Neutrophil (primary cell): ENCODE measurements around the gene GLS.

Experiments used
- H3K27ac ChIP-seq: fragments of 200-600 bp; sonication (generic); 2 replicates; pipeline ENCODE4 v1.5.1; 2016; ENCODE audit warnings: mild to moderate bottlenecking, moderate library complexity
- H3K27me3 ChIP-seq: fragments of 200-600 bp; sonication (generic); 2 replicates; pipeline ENCODE4 v1.6.0; 2016; ENCODE audit warnings: mild to moderate bottlenecking
- H3K36me3 ChIP-seq: fragments of 200-600 bp; sonication (generic); 2 replicates; pipeline ENCODE4 v1.5.1; 2017
- H3K4me1 ChIP-seq, 2 experiments: fragments of 200-600 bp in 1 of 2; sonication (generic) in 1 of 2; 1 replicate in 1 of 2; 2 replicates in 1 of 2; pipeline versions ENCODE4 v1.5.1 to v1.6.1; 2013 to 2016; ENCODE audit warnings: low read depth in 1 of 2, low read length in 1 of 2, mild to moderate bottlenecking in 1 of 2, moderate library complexity in 1 of 2; ENCODE audit not compliant: control insufficient read depth in 1 of 2, insufficient read depth in 1 of 2
- H3K4me3 ChIP-seq, 2 experiments: fragments of 200-600 bp in 1 of 2; sonication (generic) in 1 of 2; 1 replicate in 1 of 2; 2 replicates in 1 of 2; pipeline ENCODE4 v1.5.1; 2013 to 2016; ENCODE audit warnings: low read depth in 1 of 2, low read length in 1 of 2, mild to moderate bottlenecking in 1 of 2, moderate library complexity in 1 of 2
- H3K9me3 ChIP-seq: fragments of 200-600 bp; sonication (generic); 2 replicates; pipeline ENCODE4 v1.5.1; 2016
- TF ChIP-seq, protein P1 (sequence below): fragments of 200-600 bp; sonication (generic); IDR thresholded peaks from 2 replicates; pipeline ENCODE4 v1.5.1; 2016; ENCODE audit warnings: antibody characterized with exemption

The GLS gene

DNA sequence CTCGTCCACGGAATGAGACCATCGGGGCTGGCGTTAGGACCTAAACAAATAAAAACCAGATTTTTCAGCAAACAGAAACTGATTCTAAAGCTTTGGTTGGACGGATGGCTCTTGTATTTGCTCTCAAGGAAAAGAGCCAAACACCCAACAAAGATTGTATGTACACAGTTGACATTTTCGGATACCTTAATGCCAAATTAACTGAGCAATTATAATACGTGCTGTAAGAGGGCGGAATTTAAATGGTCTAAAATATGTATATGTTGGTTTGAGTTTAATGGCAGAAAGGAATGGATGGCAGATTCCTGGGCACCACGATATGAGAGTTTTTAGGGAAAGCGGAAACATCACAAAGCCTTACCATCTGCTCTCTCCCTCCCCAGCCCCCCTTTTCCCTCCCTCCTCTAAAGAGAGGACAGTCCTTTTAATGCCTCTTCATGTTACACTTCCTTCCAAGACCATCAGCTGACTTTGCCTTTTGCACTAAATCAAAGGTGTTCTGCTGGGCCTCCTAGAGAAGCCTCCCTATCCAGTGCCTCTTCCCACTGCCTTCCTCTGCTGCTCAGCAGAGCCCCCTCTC lies 100.1 kb downstream of the GLS start:
- no peaks in the 10 kb centered on the region for H3K27me3 ChIP-seq
- no peak overlapping the region for H3K27ac ChIP-seq
- no peaks in the 10 kb centered on the region for H3K4me1 ChIP-seq
- H3K4me3 ChIP-seq: no peak overlapping the region
- TF ChIP-seq, protein P1, sequence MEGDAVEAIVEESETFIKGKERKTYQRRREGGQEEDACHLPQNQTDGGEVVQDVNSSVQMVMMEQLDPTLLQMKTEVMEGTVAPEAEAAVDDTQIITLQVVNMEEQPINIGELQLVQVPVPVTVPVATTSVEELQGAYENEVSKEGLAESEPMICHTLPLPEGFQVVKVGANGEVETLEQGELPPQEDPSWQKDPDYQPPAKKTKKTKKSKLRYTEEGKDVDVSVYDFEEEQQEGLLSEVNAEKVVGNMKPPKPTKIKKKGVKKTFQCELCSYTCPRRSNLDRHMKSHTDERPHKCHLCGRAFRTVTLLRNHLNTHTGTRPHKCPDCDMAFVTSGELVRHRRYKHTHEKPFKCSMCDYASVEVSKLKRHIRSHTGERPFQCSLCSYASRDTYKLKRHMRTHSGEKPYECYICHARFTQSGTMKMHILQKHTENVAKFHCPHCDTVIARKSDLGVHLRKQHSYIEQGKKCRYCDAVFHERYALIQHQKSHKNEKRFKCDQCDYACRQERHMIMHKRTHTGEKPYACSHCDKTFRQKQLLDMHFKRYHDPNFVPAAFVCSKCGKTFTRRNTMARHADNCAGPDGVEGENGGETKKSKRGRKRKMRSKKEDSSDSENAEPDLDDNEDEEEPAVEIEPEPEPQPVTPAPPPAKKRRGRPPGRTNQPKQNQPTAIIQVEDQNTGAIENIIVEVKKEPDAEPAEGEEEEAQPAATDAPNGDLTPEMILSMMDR: no peak
- peaks cover 100% of the 10 kb centered on the region for H3K36me3 ChIP-seq
- H3K9me3 ChIP-seq: no peaks in the 10 kb centered on the region

DNA sequence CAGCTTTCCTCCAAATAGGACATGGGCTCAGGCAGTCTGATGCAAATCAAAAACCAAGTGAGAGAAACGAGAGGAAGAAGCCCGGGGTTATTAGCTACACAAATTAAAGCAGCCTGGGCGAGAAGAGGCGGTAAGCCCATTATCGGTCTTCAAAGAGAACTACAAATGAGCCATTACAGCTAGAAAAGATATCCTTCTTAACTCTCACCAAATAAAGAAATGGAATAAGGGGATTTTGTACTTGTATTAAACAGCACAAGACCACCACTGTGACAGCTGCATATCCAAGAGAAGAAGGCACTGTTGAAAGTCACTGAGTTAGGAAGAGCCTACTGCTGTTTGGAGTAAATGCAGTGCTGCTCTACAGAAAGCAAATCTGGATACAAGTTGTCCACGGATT lies 100.7 kb downstream of the GLS start:
- Histone ChIP-seq H3K4me1 (no peaks in the 10 kb centered on the region), H3K4me3 (no peak overlapping the region), H3K27me3 (no peaks in the 10 kb centered on the region), H3K36me3 (peaks cover 100% of the 10 kb centered on the region), H3K9me3 (no peaks in the 10 kb centered on the region), H3K27ac (no peak overlapping the region)
- TF ChIP-seq, protein P1: no peak

DNA sequence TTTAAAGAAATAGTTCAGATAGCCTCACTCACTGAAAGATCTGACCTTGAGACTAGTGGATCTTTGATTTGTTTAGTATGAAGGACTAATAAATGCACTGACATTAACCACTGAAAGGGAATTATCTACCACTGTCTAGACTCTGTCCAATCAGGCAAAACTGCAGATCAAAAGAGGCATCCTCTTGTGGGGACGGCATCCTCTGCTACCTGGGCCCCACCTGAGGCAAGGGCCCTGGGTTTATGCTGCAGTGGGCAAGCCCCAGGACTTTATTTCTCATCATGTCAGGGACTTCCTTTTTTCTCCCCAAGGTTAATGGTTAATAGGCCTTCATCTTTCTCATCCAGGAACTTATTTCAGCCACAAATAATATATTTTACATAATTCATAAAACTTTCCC lies 101.1 kb downstream of the GLS start:
- Histone ChIP-seq H3K4me3 (no peak overlapping the region), H3K27ac (no peak overlapping the region), H3K36me3 (peaks cover 100% of the 10 kb centered on the region), H3K9me3 (no peaks in the 10 kb centered on the region), H3K4me1 (no peaks in the 10 kb centered on the region), H3K27me3 (no peaks in the 10 kb centered on the region)
- TF ChIP-seq, protein P1: no peak

DNA sequence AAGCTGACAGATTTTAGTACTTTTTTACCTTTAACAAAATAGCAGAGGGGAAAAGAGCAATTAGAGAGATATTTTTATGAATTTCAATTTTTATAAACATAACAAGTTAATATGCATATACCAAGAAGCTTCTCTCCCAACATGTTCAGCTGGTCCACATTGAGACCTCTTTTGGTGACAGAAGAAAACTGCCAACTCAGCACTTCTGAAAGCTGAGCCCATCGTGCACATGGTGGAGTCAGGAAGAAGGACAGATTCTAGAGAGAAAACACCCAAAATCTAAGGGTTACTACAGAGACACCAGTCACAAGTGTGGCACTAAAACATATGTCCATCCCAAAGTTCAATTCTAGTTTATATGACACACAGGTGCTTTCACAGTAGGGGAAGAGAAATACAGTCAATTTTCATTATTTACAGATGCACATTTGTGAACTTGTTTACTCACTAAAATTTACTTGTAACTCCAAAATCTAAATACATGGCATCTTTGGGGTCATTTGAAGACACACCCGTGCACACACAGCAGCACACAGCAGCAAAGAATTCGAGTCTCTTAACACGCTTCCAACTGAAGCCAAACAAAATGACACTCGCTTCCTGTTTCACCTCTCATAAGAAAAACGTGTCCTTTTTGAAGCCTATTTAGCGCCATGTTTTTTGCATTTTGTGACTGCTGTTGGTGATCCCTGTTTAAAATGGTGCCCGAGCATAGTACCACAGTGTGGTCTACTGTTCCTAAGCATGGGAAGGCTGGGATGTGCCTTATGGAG lies 101.8 kb downstream of the GLS start:
- Histone ChIP-seq H3K27me3 (no peaks in the 10 kb centered on the region), H3K36me3 (peaks cover 100% of the 10 kb centered on the region), H3K4me3 (no peak overlapping the region), H3K4me1 (no peaks in the 10 kb centered on the region), H3K9me3 (no peaks in the 10 kb centered on the region), H3K27ac (no peak overlapping the region)
- TF ChIP-seq, protein P1: no peak

DNA sequence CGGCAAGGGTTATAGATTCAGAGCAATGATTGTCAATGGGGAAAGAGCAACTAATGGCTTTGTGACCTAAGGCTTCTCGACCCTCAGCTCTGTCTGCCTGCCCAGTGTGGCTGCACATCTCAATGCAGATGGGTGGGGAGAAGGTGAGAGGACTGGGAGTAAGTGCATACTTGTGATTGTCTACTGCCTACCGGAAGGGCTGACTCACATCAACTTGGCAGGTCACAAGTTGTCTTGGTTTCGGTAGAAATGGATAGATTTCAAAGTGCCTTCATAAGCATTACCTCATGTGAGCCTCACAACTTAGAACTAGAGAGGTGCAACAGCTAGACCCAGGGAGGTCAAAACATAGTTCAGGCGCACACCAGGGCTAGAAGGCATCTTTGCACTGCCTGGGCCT lies 104.0 kb downstream of the GLS start:
- TF ChIP-seq, protein P1: no peak
- Histone ChIP-seq H3K4me3 (no peak overlapping the region), H3K4me1 (no peaks in the 10 kb centered on the region), H3K9me3 (no peaks in the 10 kb centered on the region), H3K36me3 (peaks cover 100% of the 10 kb centered on the region), H3K27me3 (no peaks in the 10 kb centered on the region), H3K27ac (peak overlapping the region; percentile 31)
